Osteocyte (in vitro differentiated cells): Measurements from ENCODE around the gene RAB25. TPM values are rescaled to one million over a fixed set of nuclear protein-coding genes. Genes with fewer than 3 reads are reported as not detected.

Experiments
- DNase-seq: peaks from one replicate; pipeline ENCODE4 v3.0.0; 2021; ENCODE audit warnings: mixed read lengths; ENCODE audit not compliant: unreplicated experiment; ENCODE audit errors: extremely low spot score
- H3K27ac Mint-ChIP-seq: one replicate; pipeline ENCODE4 v1.8.0; 2021; ENCODE audit warnings: mild to moderate bottlenecking, mixed read lengths; ENCODE audit not compliant: unreplicated experiment
- H3K27me3 Mint-ChIP-seq: one replicate; pipeline ENCODE4 v1.8.0; 2021; ENCODE audit warnings: mixed read lengths; ENCODE audit not compliant: unreplicated experiment
- H3K36me3 Mint-ChIP-seq: one replicate; pipeline ENCODE4 v1.8.0; 2021; ENCODE audit warnings: mixed read lengths; ENCODE audit not compliant: unreplicated experiment
- H3K4me1 Mint-ChIP-seq: one replicate; pipeline ENCODE4 v1.8.0; 2021; ENCODE audit warnings: mixed read lengths; ENCODE audit not compliant: unreplicated experiment
- H3K4me3 Mint-ChIP-seq: one replicate; pipeline ENCODE4 v1.8.0; 2021; ENCODE audit warnings: mild to moderate bottlenecking, moderate library complexity, mixed read lengths; ENCODE audit not compliant: unreplicated experiment
- H3K9me3 Mint-ChIP-seq: one replicate; pipeline ENCODE4 v1.8.0; 2021; ENCODE audit warnings: mixed read lengths; ENCODE audit not compliant: unreplicated experiment
- CTCF ChIP-seq: fragments of 200-600 bp; sonication (generic); IDR thresholded peaks from 2 replicates; pipeline ENCODE4 v1.5.0; 2021; ENCODE audit warnings: antibody characterized with exemption, mild to moderate bottlenecking, moderate library complexity
- total RNA-seq: library from RNA; stranded (reverse); gene quantifications from 2 replicates; pipeline ENCODE4 v1.2.1, GENCODE V29; 2021

RAB25 gene
- total RNA-seq, 1 donor from 2014 or later: not detected

GRCh38 chr1:156108664-156109241 lies 47.8 kb downstream of the RAB25 start:
- Mint-ChIP-seq H3K9me3 (no peaks in the 10 kb centered on the region), H3K4me3 (no peak overlapping the region), H3K4me1 (peaks cover 73% of the 10 kb centered on the region), H3K27me3 (no peaks in the 10 kb centered on the region), H3K27ac (peak overlapping the region; percentile 99), H3K36me3 (no peaks in the 10 kb centered on the region)
- TF ChIP-seq CTCF: no peak
- no peak for DNase-seq

- peaks cover 64% of the 10 kb centered on the region for H3K4me1 Mint-ChIP-seq
- H3K9me3 Mint-ChIP-seq: no peaks in the 10 kb centered on the region
- TF ChIP-seq CTCF: no peak
- DNase-seq: no peak
- no peaks in the 10 kb centered on the region for H3K27me3 Mint-ChIP-seq
- no peak overlapping the region for H3K27ac Mint-ChIP-seq
- no peaks in the 10 kb centered on the region for H3K36me3 Mint-ChIP-seq
- no peak overlapping the region for H3K4me3 Mint-ChIP-seq
These were observed 49.3 kb downstream of the RAB25 start for GRCh38 chr1:156110252-156110651.

- Mint-ChIP-seq H3K27ac (peak overlapping the region; percentile 50), H3K4me1 (peaks cover 52% of the 10 kb centered on the region), H3K36me3 (peaks cover 2% of the 10 kb centered on the region)
These were observed 50.5 kb downstream of the RAB25 start for GRCh38 chr1:156111355-156111962.

GRCh38 chr1:156112276-156113137 lies 51.5 kb downstream of the RAB25 start:
- no peaks in the 10 kb centered on the region for H3K27me3 Mint-ChIP-seq
- no peaks in the 10 kb centered on the region for H3K9me3 Mint-ChIP-seq
- peaks cover 2% of the 10 kb centered on the region for H3K36me3 Mint-ChIP-seq
- H3K4me3 Mint-ChIP-seq: no peak overlapping the region
- no peak for DNase-seq
- TF ChIP-seq CTCF: no peak
- H3K4me1 Mint-ChIP-seq: peaks cover 48% of the 10 kb centered on the region
- peak overlapping the region; percentile 99 for H3K27ac Mint-ChIP-seq

More at GRCh38 chr1:156111355-156111962, 50.5 kb downstream of the RAB25 start:
- no peak for TF ChIP-seq CTCF
- DNase-seq: no peak
- H3K27me3 Mint-ChIP-seq: no peaks in the 10 kb centered on the region
- no peak overlapping the region for H3K4me3 Mint-ChIP-seq
- H3K9me3 Mint-ChIP-seq: no peaks in the 10 kb centered on the region
